ENCODE data around the gene TUFT1. TPM values are rescaled to one million over a fixed set of nuclear protein-coding genes. Genes with fewer than 3 reads are reported as not detected.

TUFT1 gene
- total and polyA plus RNA-seq, 2 donors (not counting 1 experiment from before 2014, with no cell fraction given), result 0.82 to 2.2 TPM

- Histone ChIP-seq H3K4me2 (replicated peaks; ENCODE audit: low read depth, low read length, poor library complexity, severe bottlenecking) (no peak overlapping the region), H3K4me1 (ENCODE audit: control insufficient read depth in 2 of 2, insufficient read depth in 2 of 2, low read length in 2 of 2) (no peaks in the 10 kb centered on the region), H3K36me3 (replicated peaks in 1 of 2; ENCODE audit: control extremely low read depth in 1 of 2, control insufficient read depth in 1 of 2, extremely low read depth in 1 of 2, insufficient read depth in 2 of 2, low read length in 1 of 2) (no peaks in the 10 kb centered on the region), H3K4me3 (ENCODE audit: control extremely low read depth in 1 of 5, extremely low read depth in 1 of 5, insufficient read depth in 1 of 5, low read depth in 2 of 5, low read length in 4 of 5) (no peak overlapping the region), H4K20me1 (ENCODE audit: control insufficient read depth, insufficient read depth, low read length, poor library complexity, severe bottlenecking) (no peaks in the 10 kb centered on the region), H3K9ac (ENCODE audit: low read length) (no peak overlapping the region), H2AFZ (ENCODE audit: insufficient read depth, low read depth, low read length, poor library complexity, severe bottlenecking) (no peak overlapping the region), H3K27ac (ENCODE audit: low read length in 2 of 2) (no peak overlapping the region), H3K27me3 (replicated peaks in 1 of 4; ENCODE audit: control extremely low read depth in 1 of 4, control insufficient read depth in 3 of 4, insufficient read depth in 4 of 4, low read length in 3 of 4) (no peaks in the 10 kb centered on the region), H3K79me2 (ENCODE audit: control insufficient read depth, insufficient read depth, low read length) (no peaks in the 10 kb centered on the region), H3K9me3 (ENCODE audit: control extremely low read depth in 1 of 3, control insufficient read depth in 2 of 3, insufficient read depth in 1 of 3, low read length in 2 of 3) (no peaks in the 10 kb centered on the region)
- ATAC-seq (ENCODE audit: low read depth), result no peak
- Mint-ChIP-seq H3K4me1 (no peaks in the 10 kb centered on the region), H3K4me3 (no peak overlapping the region), H3K27me3 (no peaks in the 10 kb centered on the region), H3K27ac (no peak overlapping the region), H3K9me3 (ENCODE audit: insufficient read depth) (no peaks in the 10 kb centered on the region)
- POLR2A ChIA-PET, result no interaction called here
- intact Hi-C loops (cut with micrococcal nuclease), result no loop called here
- no peak for DNase-seq
- CTCF ChIA-PET, result interaction anchor here (0.9 kb wide), 1 partner anchor 60 kb away, joined by 4 read pairs; no protein-coding TSS in a partner anchor
- no CpG with 5 or more reads among the region's 4 CpGs for WGBS (ENCODE audit: insufficient coverage)
- TF ChIP-seq EZH2 (IDR thresholded peaks at IDR 0.05; ENCODE audit: borderline replicate concordance, insufficient read depth, low read depth, low read length, poor library complexity, severe bottlenecking) (no peak), CTCF (IDR thresholded peaks at IDR 0.05) (no peak)
These were observed 35.4 kb upstream of the TUFT1 start for GRCh38 chr1:151504759-151505158.

GRCh38 chr1:151508833-151509232 lies 31.3 kb upstream of the TUFT1 start:
- H3K4me1 ChIP-seq (ENCODE audit: control insufficient read depth in 2 of 2, insufficient read depth in 2 of 2, low read length in 2 of 2), result peaks cover 16 to 23% of the 10 kb centered on the region in 2 donors
- H3K9ac ChIP-seq (ENCODE audit: low read length), result no peak overlapping the region
- Mint-ChIP-seq H3K27me3 (no peaks in the 10 kb centered on the region), H3K9me3 (ENCODE audit: insufficient read depth) (no peaks in the 10 kb centered on the region), H3K27ac (no peak overlapping the region), H3K4me3 (no peak overlapping the region), H3K4me1 (peaks cover 15% of the 10 kb centered on the region)
- no peaks in the 10 kb centered on the region for H4K20me1 ChIP-seq (ENCODE audit: control insufficient read depth, insufficient read depth, low read length, poor library complexity, severe bottlenecking)
- no peak for ATAC-seq (ENCODE audit: low read depth)
- POLR2A ChIA-PET, result no interaction called here
- H2AFZ ChIP-seq (ENCODE audit: insufficient read depth, low read depth, low read length, poor library complexity, severe bottlenecking), result no peak overlapping the region
- H3K27ac ChIP-seq (ENCODE audit: low read length in 2 of 2), result no peak overlapping the region
- no peak for TF ChIP-seq EZH2 (IDR thresholded peaks at IDR 0.05; ENCODE audit: borderline replicate concordance, insufficient read depth, low read depth, low read length, poor library complexity, severe bottlenecking)
- no peak for TF ChIP-seq CTCF (IDR thresholded peaks at IDR 0.05)
- peaks cover 0 to 12% (median 2%) of the 10 kb centered on the region in 4 experiments for H3K27me3 ChIP-seq (replicated peaks in 1 of 4; ENCODE audit: control extremely low read depth in 1 of 4, control insufficient read depth in 3 of 4, insufficient read depth in 4 of 4, low read length in 3 of 4)
- no peak overlapping the region for H3K4me2 ChIP-seq (replicated peaks; ENCODE audit: low read depth, low read length, poor library complexity, severe bottlenecking)
- 97% methylated on average over 4 of the region's 6 CpGs for WGBS (ENCODE audit: insufficient coverage)
- intact Hi-C loops (cut with micrococcal nuclease), result no loop called here
- CTCF ChIA-PET, result no interaction called here
- no peaks in the 10 kb centered on the region for H3K79me2 ChIP-seq (ENCODE audit: control insufficient read depth, insufficient read depth, low read length)
- DNase-seq, result no peak
- no peaks in the 10 kb centered on the region for H3K36me3 ChIP-seq (replicated peaks in 1 of 2; ENCODE audit: control extremely low read depth in 1 of 2, control insufficient read depth in 1 of 2, extremely low read depth in 1 of 2, insufficient read depth in 2 of 2, low read length in 1 of 2)
- H3K9me3 ChIP-seq (ENCODE audit: control extremely low read depth in 1 of 3, control insufficient read depth in 2 of 3, insufficient read depth in 1 of 3, low read length in 2 of 3), result no peaks in the 10 kb centered on the region
- no peak overlapping the region for H3K4me3 ChIP-seq (ENCODE audit: control extremely low read depth in 1 of 5, extremely low read depth in 1 of 5, insufficient read depth in 1 of 5, low read depth in 2 of 5, low read length in 4 of 5)

All from B cell (primary cell).